Measurements from ENCODE around the gene EYA3.
A peak's percentile ranks its signal among the peaks of the same experiment; 100 is the strongest.

Gene EYA3

GRCh38 chr1:27990920-27991537, 97.4 kb downstream of the EYA3 start:
- DNase-seq: no peak
- in situ Hi-C loops (cut with HindIII; ENCODE audit: low pct_ligation_motif_present, low pct_unique_long_range_greater_than_20kb, low sequenced_read_pairs): no loop called here

GRCh38 chr1:27981145-27981544, 107.3 kb downstream of the EYA3 start:
- DNase-seq: no peak
- in situ Hi-C loops (cut with HindIII; ENCODE audit: low pct_ligation_motif_present, low pct_unique_long_range_greater_than_20kb, low sequenced_read_pairs): no loop called here

- in situ Hi-C loops (cut with HindIII; ENCODE audit: low pct_ligation_motif_present, low pct_unique_long_range_greater_than_20kb, low sequenced_read_pairs): no loop called here
- DNase-seq: no peak
Observed at GRCh38 chr1:27980216-27980845, 108.1 kb downstream of the EYA3 start.

- DNase-seq: no peak
- in situ Hi-C loops (cut with HindIII; ENCODE audit: low pct_ligation_motif_present, low pct_unique_long_range_greater_than_20kb, low sequenced_read_pairs): no loop called here
Observed at GRCh38 chr1:27979859-27980201, 108.6 kb downstream of the EYA3 start.

- DNase-seq: peak; percentile 61
- in situ Hi-C loops (cut with HindIII; ENCODE audit: low pct_ligation_motif_present, low pct_unique_long_range_greater_than_20kb, low sequenced_read_pairs): no loop called here
Observed at GRCh38 chr1:27979151-27979858, 109.1 kb downstream of the EYA3 start.

- in situ Hi-C loops (cut with HindIII; ENCODE audit: low pct_ligation_motif_present, low pct_unique_long_range_greater_than_20kb, low sequenced_read_pairs): no loop called here
- DNase-seq: no peak
Observed at GRCh38 chr1:27974417-27974781, 114.0 kb downstream of the EYA3 start.

GRCh38 chr1:27973771-27974416, 114.5 kb downstream of the EYA3 start:
- no peak for DNase-seq
- in situ Hi-C loops (cut with HindIII; ENCODE audit: low pct_ligation_motif_present, low pct_unique_long_range_greater_than_20kb, low sequenced_read_pairs): no loop called here

- no peak for DNase-seq
- in situ Hi-C loops (cut with HindIII; ENCODE audit: low pct_ligation_motif_present, low pct_unique_long_range_greater_than_20kb, low sequenced_read_pairs): no loop called here
Observed at GRCh38 chr1:27972141-27972540, 116.3 kb downstream of the EYA3 start.

- no peak for DNase-seq
- in situ Hi-C loops (cut with HindIII; ENCODE audit: low pct_ligation_motif_present, low pct_unique_long_range_greater_than_20kb, low sequenced_read_pairs): no loop called here
Observed at GRCh38 chr1:27971674-27972073, 116.7 kb downstream of the EYA3 start.

GRCh38 chr1:27970401-27970800, 118.0 kb downstream of the EYA3 start:
- peak; percentile 31 for DNase-seq
- in situ Hi-C loops (cut with HindIII; ENCODE audit: low pct_ligation_motif_present, low pct_unique_long_range_greater_than_20kb, low sequenced_read_pairs): no loop called here

GRCh38 chr1:27968692-27969091, 119.7 kb downstream of the EYA3 start:
- peak; percentile 70 for DNase-seq
- in situ Hi-C loops (cut with HindIII; ENCODE audit: low pct_ligation_motif_present, low pct_unique_long_range_greater_than_20kb, low sequenced_read_pairs): no loop called here

- in situ Hi-C loops (cut with HindIII; ENCODE audit: low pct_ligation_motif_present, low pct_unique_long_range_greater_than_20kb, low sequenced_read_pairs): no loop called here
- no peak for DNase-seq
Observed at GRCh38 chr1:27967884-27968466, 120.4 kb downstream of the EYA3 start.

- in situ Hi-C loops (cut with HindIII; ENCODE audit: low pct_ligation_motif_present, low pct_unique_long_range_greater_than_20kb, low sequenced_read_pairs): no loop called here
- no peak for DNase-seq
Observed at GRCh38 chr1:27967106-27967883, 121.1 kb downstream of the EYA3 start.

- no peak for DNase-seq
- in situ Hi-C loops (cut with HindIII; ENCODE audit: low pct_ligation_motif_present, low pct_unique_long_range_greater_than_20kb, low sequenced_read_pairs): no loop called here
Observed at GRCh38 chr1:27966402-27967105, 121.9 kb downstream of the EYA3 start.

- DNase-seq: no peak
- in situ Hi-C loops (cut with HindIII; ENCODE audit: low pct_ligation_motif_present, low pct_unique_long_range_greater_than_20kb, low sequenced_read_pairs): no loop called here
Observed at GRCh38 chr1:27963393-27963792, 125.0 kb downstream of the EYA3 start.

- in situ Hi-C loops (cut with HindIII; ENCODE audit: low pct_ligation_motif_present, low pct_unique_long_range_greater_than_20kb, low sequenced_read_pairs): no loop called here
- DNase-seq: peak; percentile 32
Observed at GRCh38 chr1:27961646-27962221, 126.7 kb downstream of the EYA3 start.

- in situ Hi-C loops (cut with HindIII; ENCODE audit: low pct_ligation_motif_present, low pct_unique_long_range_greater_than_20kb, low sequenced_read_pairs): no loop called here
Observed at GRCh38 chr1:27960762-27961645, 127.4 kb downstream of the EYA3 start.

More at GRCh38 chr1:27960762-27961645, 127.4 kb downstream of the EYA3 start:
- DNase-seq: peak; percentile 29

Data from ACHN (cell line).